HCT116 (cell line): ENCODE data around the gene EML4. TPM values are rescaled to one million over a fixed set of nuclear protein-coding genes. Genes with fewer than 3 reads are reported as not detected.

ENCODE experiments used
- ATAC-seq: fragments of 200-7000 bp; cut with Tn5 transposase; 2 replicates; pipeline ENCODE4 v1.9.1; 2020; ENCODE audit warnings: mild to moderate bottlenecking, moderate library complexity
- BruUV-seq: library from RNA; stranded (reverse); fragments of 400-500 nt; replicated peaks from 2 replicates; lab custom pipeline; 2021; lab: Mats Ljungman, UMichigan
- CTCF ChIA-PET: fragments of 300-600 bp; sonication (Branson Sonifier 250); formaldehyde crosslinking; loops from one replicate; lab custom pipeline; 2021; ENCODE audit warnings: antibody characterized with exemption; lab: Charles Lee
- POLR2A ChIA-PET: fragments of 300-600, 350-600 bp; sonication (Branson Sonifier 250); formaldehyde crosslinking; loops from one replicate; lab custom pipeline; 2021; ENCODE audit warnings: antibody characterized with exemption; lab: Charles Lee
- RAD21 ChIA-PET, 2 experiments: fragments of 300-600 bp; sonication (Branson Sonifier 250); formaldehyde crosslinking; loops; one replicate each; lab custom pipeline; 2023; ENCODE audit warnings: low total read pairs in 2 of 2; ENCODE audit not compliant: uncharacterized antibody in 2 of 2, unreplicated experiment in 2 of 2, low non-redundant PET in 1 of 2; lab: Charles Lee
- DNase-seq: peaks from one replicate; pipeline ENCODE4 v3.0.0-alpha.2; 2010; ENCODE audit warnings: low read depth, low spot score
- H2AFZ ChIP-seq: fragments of 200-600 bp; shearing (Covaris generic), sonication (generic); 2 replicates; pipeline ENCODE4 v1.6.1; 2017; ENCODE audit warnings: low read depth, mixed run types, mixed read lengths, antibody characterized with exemption, low read length; ENCODE audit not compliant: poor library complexity, severe bottlenecking
- H3K27ac ChIP-seq: 2 replicates; pipeline ENCODE4 v1.5.1; 2012; ENCODE audit warnings: low read depth, low read length
- H3K27me3 ChIP-seq: fragments of 200-600 bp; sonication (generic); 2 replicates; pipeline ENCODE4 v1.6.1; 2016; ENCODE audit warnings: mixed run types, low read length, mixed read lengths; ENCODE audit not compliant: insufficient read depth
- H3K36me3 ChIP-seq, 2 experiments: fragments of 200-500 bp in 1 of 2; fragments of 200-600 bp in 1 of 2; sonication (Bioruptor generic) in 1 of 2; sonication (generic) in 1 of 2; 2 replicates each; pipeline versions ENCODE4 v1.5.1 to v1.6.1; 2014 to 2016; ENCODE audit warnings: low read length in 2 of 2, inconsistent platforms in 1 of 2, mixed read lengths in 1 of 2, mixed run types in 1 of 2; ENCODE audit not compliant: insufficient read depth in 2 of 2, control insufficient read depth in 1 of 2
- H3K4me1 ChIP-seq, 2 experiments: fragments of 200-600 bp in 1 of 2; sonication (generic) in 1 of 2; 2 replicates each; pipeline versions ENCODE4 v1.5.1 to v1.6.1; 2012 to 2017; ENCODE audit warnings: low read length in 2 of 2, inconsistent platforms in 1 of 2, mild to moderate bottlenecking in 1 of 2, mixed read lengths in 1 of 2, mixed run types in 1 of 2, moderate library complexity in 1 of 2; ENCODE audit not compliant: insufficient read depth in 2 of 2, control insufficient read depth in 1 of 2
- H3K4me2 ChIP-seq: fragments of 200-600 bp; sonication (generic); 2 replicates; pipeline ENCODE4 v1.6.1; 2017; ENCODE audit warnings: mixed run types, low read length, mixed read lengths
- H3K4me3 ChIP-seq, 2 experiments: fragments of 200-600 bp in 1 of 2; sonication (generic) in 1 of 2; replicated peaks in 1 of 2; 2 replicates each; pipeline ENCODE4 v1.5.1; 2011 to 2016; ENCODE audit warnings: low read length in 2 of 2, control low read depth in 1 of 2, low read depth in 1 of 2, mild to moderate bottlenecking in 1 of 2, mixed read lengths in 1 of 2, mixed run types in 1 of 2
- H3K79me2 ChIP-seq: fragments of 200-600 bp; sonication (generic); 2 replicates; pipeline ENCODE4 v1.6.1; 2017; ENCODE audit warnings: mild to moderate bottlenecking, mixed run types, low read length, moderate library complexity, mixed read lengths; ENCODE audit not compliant: insufficient read depth
- H3K9ac ChIP-seq: fragments of 200-600 bp; sonication (generic); 2 replicates; pipeline ENCODE4 v1.6.1; 2016; ENCODE audit warnings: low read length, mixed read lengths
- H3K9me2 ChIP-seq: fragments of 200-600 bp; sonication (generic), shearing (Covaris generic); 2 replicates; pipeline ENCODE4 v1.6.1; 2017; ENCODE audit warnings: mixed run types, mild to moderate bottlenecking, moderate library complexity; ENCODE audit not compliant: insufficient read depth
- H3K9me3 ChIP-seq, 2 experiments: fragments of 200-500 bp in 1 of 2; fragments of 200-600 bp in 1 of 2; sonication (Bioruptor generic) in 1 of 2; sonication (generic) in 1 of 2; 2 replicates each; pipeline ENCODE4 v1.6.1; 2014 to 2017; ENCODE audit warnings: low read length in 2 of 2, mixed read lengths in 2 of 2, inconsistent platforms in 1 of 2, low read depth in 1 of 2, mild to moderate bottlenecking in 1 of 2, mixed run types in 1 of 2, moderate library complexity in 1 of 2; ENCODE audit not compliant: control insufficient read depth in 1 of 2, insufficient read depth in 1 of 2
- H4K20me1 ChIP-seq: fragments of 200-600 bp; sonication (generic), shearing (Covaris generic); 2 replicates; pipeline ENCODE4 v1.6.1; 2017; ENCODE audit warnings: mixed run types, mild to moderate bottlenecking, moderate library complexity; ENCODE audit not compliant: insufficient read depth
- CBX3 ChIP-seq: IDR thresholded peaks from 2 replicates; pipeline ENCODE4 v1.6.1; 2012; ENCODE audit warnings: low read depth
- EGR1 ChIP-seq: IDR thresholded peaks from 2 replicates; pipeline ENCODE4 v1.6.1; 2012; ENCODE audit warnings: low read depth
- EZH2 ChIP-seq: fragments of 200-600 bp; sonication (generic); IDR thresholded peaks from 2 replicates; pipeline ENCODE4 v1.6.1; 2017; ENCODE audit warnings: antibody characterized with exemption, mixed run types
- EZH2phosphoT487 ChIP-seq: fragments of 200-600 bp; IDR thresholded peaks from 2 replicates; pipeline ENCODE4 v1.6.1; 2018; ENCODE audit warnings: antibody characterized with exemption, borderline replicate concordance
- FOSL1 ChIP-seq: IDR thresholded peaks from 2 replicates; pipeline ENCODE4 v1.6.1; 2012; ENCODE audit warnings: low read depth
- JUND ChIP-seq: IDR thresholded peaks from 2 replicates; pipeline ENCODE4 v1.6.1; 2012
- MAX ChIP-seq: IDR thresholded peaks from 2 replicates; pipeline ENCODE4 v1.6.1; 2012
- POLR2A ChIP-seq: IDR thresholded peaks from 2 replicates; pipeline ENCODE4 v1.7.0; 2011; ENCODE audit warnings: borderline replicate concordance; ENCODE audit not compliant: insufficient read depth, insufficient read length; ENCODE audit errors: extremely low read depth
- POLR2AphosphoS5 ChIP-seq: IDR thresholded peaks from 2 replicates; pipeline ENCODE4 v1.6.1; 2011; ENCODE audit warnings: mild to moderate bottlenecking, low read depth, low read length, moderate library complexity
- RAD21 ChIP-seq: IDR thresholded peaks from 2 replicates; pipeline ENCODE4 v1.6.1; 2012; ENCODE audit warnings: low read depth, mild to moderate bottlenecking
- REST ChIP-seq: IDR thresholded peaks from 2 replicates; pipeline ENCODE4 v1.6.1; 2012; ENCODE audit warnings: low read depth
- SRF ChIP-seq: IDR thresholded peaks from 2 replicates; pipeline ENCODE4 v1.6.1; 2012; ENCODE audit warnings: low read depth
- TCF7L2 ChIP-seq: IDR thresholded peaks from 2 replicates; pipeline ENCODE4 v1.7.0; 2011; ENCODE audit warnings: borderline replicate concordance, inconsistent platforms; ENCODE audit not compliant: insufficient read depth, insufficient read length; ENCODE audit errors: extremely low read depth
- ZFX ChIP-seq: fragments of 450-650 bp; IDR thresholded peaks from 2 replicates; pipeline ENCODE4 v1.6.1; 2017
- ZNF274 ChIP-seq: fragments of 200-500 bp; sonication (Bioruptor generic); IDR thresholded peaks from 2 replicates; pipeline ENCODE4 v1.6.1; 2014; ENCODE audit warnings: mild to moderate bottlenecking, low read depth, low read length, inconsistent platforms
- intact Hi-C: fragments of 100-400 bp; cut with micrococcal nuclease; formaldehyde crosslinking; loops from 2 replicates; pipeline ENCODE4 v1.10.0; 2022
- total RNA-seq: library from RNA; stranded (reverse); gene quantifications from one replicate; pipeline ENCODE4 v1.2.1, GENCODE V29; 2021; ENCODE audit not compliant: unreplicated experiment

Gene EML4
- total RNA-seq, 1 experiment from 2014 or later = 53.5 TPM

- ChIA-PET RAD21 (no interaction called here), POLR2A (no interaction called here), CTCF (no interaction called here)
- H3K79me2 ChIP-seq = peaks cover 51% of the 10 kb centered on the region
- H3K9ac ChIP-seq = no peak overlapping the region
- H2AFZ ChIP-seq = no peak overlapping the region
- TF ChIP-seq EZH2phosphoT487 (no peak), SRF (no peak), EGR1 (no peak), CBX3 (no peak), ZFX (no peak), TCF7L2 (no peak)
- H3K4me1 ChIP-seq = no peaks in the 10 kb centered on the region
- no TSS peak for BruUV-seq
- intact Hi-C loops = no loop called here
- H3K9me2 ChIP-seq = no peaks in the 10 kb centered on the region
- no peak for ATAC-seq
- no peak overlapping the region for H3K27ac ChIP-seq
- H3K4me3 ChIP-seq = no peak overlapping the region
- H3K4me2 ChIP-seq = no peak overlapping the region
- DNase-seq = no peak
- H4K20me1 ChIP-seq = peaks cover 8% of the 10 kb centered on the region; the same call in 1 of the 2 replicates
- H3K36me3 ChIP-seq = no peaks in the 10 kb centered on the region
- no peaks in the 10 kb centered on the region for H3K9me3 ChIP-seq
- no peaks in the 10 kb centered on the region for H3K27me3 ChIP-seq
These were observed 42.1 kb downstream of the EML4 start for GRCh38 chr2:42211291-42211690.

GRCh38 chr2:42214669-42215068 lies 45.5 kb downstream of the EML4 start:
- Histone ChIP-seq H2AFZ (no peak overlapping the region), H3K27ac (no peak overlapping the region), H4K20me1 (peaks cover 4% of the 10 kb centered on the region; the same call in 1 of the 2 replicates), H3K4me2 (no peak overlapping the region), H3K9me3 (no peaks in the 10 kb centered on the region), H3K79me2 (peaks cover 47% of the 10 kb centered on the region), H3K36me3 (no peaks in the 10 kb centered on the region), H3K9me2 (no peaks in the 10 kb centered on the region), H3K27me3 (no peaks in the 10 kb centered on the region), H3K4me1 (no peaks in the 10 kb centered on the region), H3K9ac (no peak overlapping the region), H3K4me3 (no peak overlapping the region)
- no TSS peak for BruUV-seq
- TF ChIP-seq FOSL1 = no peak
- TF ChIP-seq MAX = no peak
- TF ChIP-seq JUND = no peak
- TF ChIP-seq POLR2A = no peak
- no peak for TF ChIP-seq TCF7L2
- no peak for TF ChIP-seq REST
- TF ChIP-seq CBX3 = no peak
- TF ChIP-seq EGR1 = no peak
- no peak for TF ChIP-seq ZNF274
- TF ChIP-seq EZH2phosphoT487 = no peak
- no peak for TF ChIP-seq EZH2
- TF ChIP-seq POLR2AphosphoS5 = no peak
- no peak for TF ChIP-seq RAD21
- ChIA-PET POLR2A (no interaction called here), CTCF (no interaction called here), RAD21 (no interaction called here)
- ATAC-seq (no peak), DNase-seq (no peak)
- intact Hi-C loops = no loop called here
